ENCODE data around the gene EFNB2.

EFNB2 gene

DNA sequence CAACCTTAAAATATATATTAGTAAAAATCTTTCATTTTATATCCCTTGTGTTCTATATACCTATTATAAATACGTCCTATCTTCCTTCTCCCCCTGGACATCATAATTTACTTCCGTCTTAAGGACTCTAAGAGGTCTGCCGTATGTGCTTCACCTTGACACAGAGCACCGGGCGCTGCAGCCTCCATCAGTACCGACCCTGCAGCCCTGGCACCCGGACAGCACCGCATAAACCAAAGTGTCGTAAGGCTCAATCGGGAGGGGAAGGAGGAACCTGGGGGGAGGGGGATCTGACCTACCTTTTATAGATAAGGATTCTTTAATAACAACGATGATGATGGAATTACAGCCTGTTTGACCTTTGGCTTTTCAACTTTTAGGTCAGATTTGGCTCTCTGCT, 44.0 kb downstream of the EFNB2 start:
- TF ChIP-seq, protein P1, sequence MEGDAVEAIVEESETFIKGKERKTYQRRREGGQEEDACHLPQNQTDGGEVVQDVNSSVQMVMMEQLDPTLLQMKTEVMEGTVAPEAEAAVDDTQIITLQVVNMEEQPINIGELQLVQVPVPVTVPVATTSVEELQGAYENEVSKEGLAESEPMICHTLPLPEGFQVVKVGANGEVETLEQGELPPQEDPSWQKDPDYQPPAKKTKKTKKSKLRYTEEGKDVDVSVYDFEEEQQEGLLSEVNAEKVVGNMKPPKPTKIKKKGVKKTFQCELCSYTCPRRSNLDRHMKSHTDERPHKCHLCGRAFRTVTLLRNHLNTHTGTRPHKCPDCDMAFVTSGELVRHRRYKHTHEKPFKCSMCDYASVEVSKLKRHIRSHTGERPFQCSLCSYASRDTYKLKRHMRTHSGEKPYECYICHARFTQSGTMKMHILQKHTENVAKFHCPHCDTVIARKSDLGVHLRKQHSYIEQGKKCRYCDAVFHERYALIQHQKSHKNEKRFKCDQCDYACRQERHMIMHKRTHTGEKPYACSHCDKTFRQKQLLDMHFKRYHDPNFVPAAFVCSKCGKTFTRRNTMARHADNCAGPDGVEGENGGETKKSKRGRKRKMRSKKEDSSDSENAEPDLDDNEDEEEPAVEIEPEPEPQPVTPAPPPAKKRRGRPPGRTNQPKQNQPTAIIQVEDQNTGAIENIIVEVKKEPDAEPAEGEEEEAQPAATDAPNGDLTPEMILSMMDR (IDR thresholded peaks at IDR 0.05; ENCODE audit: insufficient read depth, low read depth, low read length, missing control alignments), result no peak
- no peak for DNase-seq (ENCODE audit: low read depth)
- no peak overlapping the region for H3K4me3 ChIP-seq (ENCODE audit: low read length)

GRCh38 chr13:106490569-106491321, 44.7 kb downstream of the EFNB2 start:
- H3K4me3 ChIP-seq (ENCODE audit: low read length), result no peak overlapping the region
- TF ChIP-seq, protein P1 (IDR thresholded peaks at IDR 0.05; ENCODE audit: insufficient read depth, low read depth, low read length, missing control alignments), result no peak
- no peak for DNase-seq (ENCODE audit: low read depth)

DNA sequence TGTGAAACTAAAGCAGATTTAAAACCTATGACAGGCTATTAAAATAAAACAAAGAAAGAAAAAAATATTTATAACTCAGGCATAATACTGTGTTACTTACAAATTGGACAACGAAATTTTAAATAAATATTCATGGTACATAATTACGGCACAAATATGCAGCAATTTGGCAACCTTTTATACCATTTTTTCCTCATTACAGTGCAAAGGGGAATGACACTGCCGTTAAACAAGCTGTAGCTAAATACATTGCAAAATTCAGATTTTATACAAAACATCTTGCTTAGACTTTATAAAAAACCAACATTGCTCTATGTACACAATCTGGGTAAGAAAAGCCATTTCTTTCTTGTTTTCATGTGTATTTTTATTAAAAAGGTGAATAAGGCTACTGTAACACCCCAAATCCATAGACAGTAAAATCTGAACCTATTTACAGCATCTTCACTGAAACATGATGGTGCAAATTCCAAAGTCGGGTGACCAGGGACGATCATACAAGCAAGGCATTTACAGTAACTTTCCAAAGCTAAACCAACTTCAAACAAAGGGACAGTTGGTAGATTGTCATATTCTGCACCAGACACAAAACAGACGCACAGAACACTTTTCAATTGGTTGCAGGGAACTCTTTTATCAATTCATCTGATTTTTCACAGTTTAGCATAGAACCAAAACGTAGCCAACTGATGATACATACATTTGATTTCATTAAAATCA, 45.5 kb downstream of the EFNB2 start:
- no peak for DNase-seq (ENCODE audit: low read depth)
- H3K4me3 ChIP-seq (ENCODE audit: low read length), result no peak overlapping the region
- TF ChIP-seq, protein P1 (IDR thresholded peaks at IDR 0.05; ENCODE audit: insufficient read depth, low read depth, low read length, missing control alignments), result no peak

- no peak overlapping the region for H3K4me3 ChIP-seq (ENCODE audit: low read length)
- no peak for DNase-seq (ENCODE audit: low read depth)
- TF ChIP-seq, protein P1 (IDR thresholded peaks at IDR 0.05; ENCODE audit: insufficient read depth, low read depth, low read length, missing control alignments), result no peak
These were observed 46.8 kb downstream of the EFNB2 start for GRCh38 chr13:106488686-106489085.

DNA sequence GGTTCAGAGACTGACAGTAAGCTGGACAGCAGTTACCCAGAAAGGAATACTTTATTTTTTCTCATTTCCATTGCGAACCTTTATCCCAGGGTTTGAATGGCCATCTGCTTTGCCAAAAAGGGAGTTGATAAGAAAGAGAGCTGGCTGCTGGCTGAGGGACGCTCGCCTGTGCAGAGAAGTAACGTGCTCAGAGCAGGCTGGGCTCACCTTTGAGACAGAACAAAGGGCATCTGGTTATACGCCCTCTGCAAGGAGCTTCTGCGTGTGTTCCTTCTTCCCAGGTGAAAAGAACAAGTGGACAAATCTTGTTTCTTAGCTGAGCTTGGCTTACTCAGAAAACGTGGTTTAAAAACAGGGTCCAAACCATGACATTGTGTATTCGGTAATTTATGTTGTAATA, 47.4 kb downstream of the EFNB2 start:
- no peak overlapping the region for H3K4me3 ChIP-seq (ENCODE audit: low read length)
- TF ChIP-seq, protein P1 (IDR thresholded peaks at IDR 0.05; ENCODE audit: insufficient read depth, low read depth, low read length, missing control alignments), result no peak
- DNase-seq (ENCODE audit: low read depth), result no peak

DNA sequence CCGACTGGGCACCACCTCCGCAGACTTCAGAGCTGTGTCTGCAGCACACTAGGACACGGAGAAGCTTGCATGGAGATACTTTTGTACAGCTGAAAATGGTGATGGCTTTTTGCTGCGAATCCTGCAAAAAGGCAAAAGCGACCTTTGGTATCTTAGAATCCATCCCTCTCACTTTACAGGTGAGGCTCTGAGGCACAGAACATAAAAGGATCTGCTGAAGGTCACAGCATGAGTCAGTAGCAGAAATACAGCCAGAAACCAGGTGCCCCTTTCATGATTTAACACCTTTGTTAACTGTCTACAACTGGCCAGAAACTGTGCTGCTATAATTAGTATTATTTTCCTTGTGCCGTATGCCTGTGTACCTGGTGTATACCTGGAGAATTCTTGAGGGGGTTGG, 48.3 kb downstream of the EFNB2 start:
- DNase-seq (ENCODE audit: low read depth), result no peak
- H3K4me3 ChIP-seq (ENCODE audit: low read length), result no peak overlapping the region
- TF ChIP-seq, protein P1 (IDR thresholded peaks at IDR 0.05; ENCODE audit: insufficient read depth, low read depth, low read length, missing control alignments), result no peak

Measured in epithelial cell of esophagus (primary cell).